Fibroblast of lung (primary cell): ENCODE data around the gene VCP.

Source experiments
- CTCF ChIP-seq, 2 donors: IDR thresholded peaks in 1 of 2; conservative IDR thresholded peaks in 1 of 2; 1 replicate in 1 of 2; 2 replicates in 1 of 2; pipeline ENCODE4 v1.5.1; 2011 to 2012; ENCODE audit warnings: low read length in 2 of 2, control low read depth in 1 of 2, inconsistent platforms in 1 of 2, low read depth in 1 of 2, mild to moderate bottlenecking in 1 of 2
- EZH2 ChIP-seq: IDR thresholded peaks from 2 replicates; pipeline ENCODE4 v1.5.1; 2012; ENCODE audit warnings: low read length, control low read depth, mild to moderate bottlenecking; ENCODE audit errors: missing control alignments

GRCh38 chr9:35103660-35104191, 31.3 kb upstream of the VCP start:
- no peak for TF ChIP-seq CTCF (conservative IDR thresholded peaks at IDR 0.05 in 1 of 2, IDR thresholded peaks at IDR 0.05 in 1 of 2; ENCODE audit: low read depth in 1 of 2, low read length in 2 of 2)
- TF ChIP-seq EZH2: no peak
